ENCODE results near the gene FAM83C.
"Not testable (repeated sequence)": the region's sequence is repeated elsewhere in the genome, so short reads cannot be mapped to it uniquely, and the experiment has no call there.

The FAM83C gene

GRCh38 chr20:35319192-35319870 lies 27.1 kb upstream of the FAM83C start:
- DNase-seq (ENCODE audit: insufficient read length, low spot score) (no peak), FAIRE-seq (no peak)

- FAIRE-seq: no peak
- no peak for DNase-seq (ENCODE audit: insufficient read length, low spot score)
Measured at GRCh38 chr20:35318502-35319157, 26.4 kb upstream of the FAM83C start.

GRCh38 chr20:35317416-35318210 lies 25.4 kb upstream of the FAM83C start:
- FAIRE-seq (no peak), DNase-seq (ENCODE audit: insufficient read length, low spot score) (no peak)

- DNase-seq (ENCODE audit: insufficient read length, low spot score) (no peak), FAIRE-seq (no peak)
Measured at GRCh38 chr20:35316086-35316485, 23.9 kb upstream of the FAM83C start.

GRCh38 chr20:35315632-35316020 lies 23.4 kb upstream of the FAM83C start:
- DNase-seq (ENCODE audit: insufficient read length, low spot score); FAIRE-seq: not testable (repeated sequence)

GRCh38 chr20:35314816-35315631 lies 22.8 kb upstream of the FAM83C start:
- FAIRE-seq: no peak
- no peak for DNase-seq (ENCODE audit: insufficient read length, low spot score)

- no peak for FAIRE-seq
Measured at GRCh38 chr20:35312318-35312717, 20.1 kb upstream of the FAM83C start.

GRCh38 chr20:35311822-35312221 lies 19.6 kb upstream of the FAM83C start:
- DNase-seq (ENCODE audit: insufficient read length, low spot score) (no peak), FAIRE-seq (no peak)

More at GRCh38 chr20:35312318-35312717, 20.1 kb upstream of the FAM83C start:
- DNase-seq (ENCODE audit: insufficient read length, low spot score): no peak

GRCh38 chr20:35311409-35311808 lies 19.2 kb upstream of the FAM83C start:
- FAIRE-seq (no peak), DNase-seq (ENCODE audit: insufficient read length, low spot score) (no peak)

- no peak for DNase-seq (ENCODE audit: insufficient read length, low spot score)
- no peak for FAIRE-seq
Measured at GRCh38 chr20:35307666-35308653, 15.7 kb upstream of the FAM83C start.

- no peak for FAIRE-seq
- DNase-seq (ENCODE audit: insufficient read length, low spot score): no peak
Measured at GRCh38 chr20:35306931-35307517, 14.8 kb upstream of the FAM83C start.

GRCh38 chr20:35305682-35306556 lies 13.7 kb upstream of the FAM83C start:
- DNase-seq (ENCODE audit: insufficient read length, low spot score) (no peak), FAIRE-seq (no peak)

GRCh38 chr20:35304956-35305355 lies 12.7 kb upstream of the FAM83C start:
- FAIRE-seq (no peak), DNase-seq (ENCODE audit: insufficient read length, low spot score) (no peak)

GRCh38 chr20:35303735-35304491 lies 11.7 kb upstream of the FAM83C start:
- FAIRE-seq (peak; percentile 80), DNase-seq (ENCODE audit: insufficient read length, low spot score) (peak; percentile 80)

- FAIRE-seq (no peak), DNase-seq (ENCODE audit: insufficient read length, low spot score) (no peak)
Measured at GRCh38 chr20:35303382-35303734, 11.1 kb upstream of the FAM83C start.

- FAIRE-seq (no peak), DNase-seq (ENCODE audit: insufficient read length, low spot score) (no peak)
Measured at GRCh38 chr20:35302421-35303335, 10.5 kb upstream of the FAM83C start.

- DNase-seq (ENCODE audit: insufficient read length, low spot score) (no peak), FAIRE-seq (no peak)
Measured at GRCh38 chr20:35301426-35301825, 9.2 kb upstream of the FAM83C start.
